OCI-LY1 (cell line): ENCODE results near the gene PRRC2B.

Experiments
- CTCF ChIP-seq: fragments of 200-600 bp; sonication (generic), shearing (Covaris generic); IDR thresholded peaks from 2 replicates; pipeline ENCODE4 v1.5.1; 2017; ENCODE audit warnings: mild to moderate bottlenecking, antibody characterized with exemption, low read length, moderate library complexity, mixed read lengths
- EZH2 ChIP-seq: fragments of 200-600 bp; sonication (generic), shearing (Covaris generic); IDR thresholded peaks from 2 replicates; pipeline ENCODE4 v1.8.0; 2017; ENCODE audit warnings: borderline replicate concordance, mixed run types, mild to moderate bottlenecking, antibody characterized with exemption, low read length, moderate library complexity, mixed read lengths

GRCh38 chr9:131523086-131523388, 129.2 kb downstream of the PRRC2B start:
- TF ChIP-seq CTCF (no peak), EZH2 (no peak)
